ENCODE data around the gene APBB2.

DNA sequence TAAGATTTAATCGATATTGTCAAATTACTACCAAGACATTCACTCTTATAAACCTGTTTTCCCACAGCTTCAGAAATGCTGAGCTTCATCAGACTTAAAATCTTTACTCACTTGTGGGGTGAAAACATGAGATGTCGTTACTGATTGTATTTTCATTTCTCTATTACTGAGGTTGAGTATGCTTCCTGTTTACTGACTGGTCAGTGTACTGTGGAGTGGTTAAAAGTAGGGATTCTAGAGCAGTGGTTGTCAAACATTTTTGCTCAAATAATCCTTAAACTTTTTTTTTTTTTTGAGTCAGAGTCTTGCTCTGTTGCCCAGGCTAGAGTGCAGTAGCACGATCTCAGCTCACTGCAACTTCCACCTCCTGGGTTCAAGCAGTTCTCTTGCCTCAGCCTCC is 414.3 kb downstream of the APBB2 start:
- TF ChIP-seq, protein P1, sequence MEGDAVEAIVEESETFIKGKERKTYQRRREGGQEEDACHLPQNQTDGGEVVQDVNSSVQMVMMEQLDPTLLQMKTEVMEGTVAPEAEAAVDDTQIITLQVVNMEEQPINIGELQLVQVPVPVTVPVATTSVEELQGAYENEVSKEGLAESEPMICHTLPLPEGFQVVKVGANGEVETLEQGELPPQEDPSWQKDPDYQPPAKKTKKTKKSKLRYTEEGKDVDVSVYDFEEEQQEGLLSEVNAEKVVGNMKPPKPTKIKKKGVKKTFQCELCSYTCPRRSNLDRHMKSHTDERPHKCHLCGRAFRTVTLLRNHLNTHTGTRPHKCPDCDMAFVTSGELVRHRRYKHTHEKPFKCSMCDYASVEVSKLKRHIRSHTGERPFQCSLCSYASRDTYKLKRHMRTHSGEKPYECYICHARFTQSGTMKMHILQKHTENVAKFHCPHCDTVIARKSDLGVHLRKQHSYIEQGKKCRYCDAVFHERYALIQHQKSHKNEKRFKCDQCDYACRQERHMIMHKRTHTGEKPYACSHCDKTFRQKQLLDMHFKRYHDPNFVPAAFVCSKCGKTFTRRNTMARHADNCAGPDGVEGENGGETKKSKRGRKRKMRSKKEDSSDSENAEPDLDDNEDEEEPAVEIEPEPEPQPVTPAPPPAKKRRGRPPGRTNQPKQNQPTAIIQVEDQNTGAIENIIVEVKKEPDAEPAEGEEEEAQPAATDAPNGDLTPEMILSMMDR (IDR thresholded peaks at IDR 0.05) = no peak
- no peak for TF ChIP-seq POLR2AphosphoS5 (IDR thresholded peaks at IDR 0.05)
- TF ChIP-seq POLR2A (IDR thresholded peaks at IDR 0.05) = no peak
- no peak for TF ChIP-seq EP300 (IDR thresholded peaks at IDR 0.05)
